Activated CD8-positive, alpha-beta T cell treated with anti-CD3 and anti-CD28 coated beads for 36 hours (primary cell): Measurements from ENCODE around the gene EXOC7. TPM values are rescaled to one million over a fixed set of nuclear protein-coding genes. Genes with fewer than 3 reads are reported as not detected.
A peak's percentile ranks its signal among the peaks of the same experiment; 100 is the strongest.

ENCODE experiments used
- ATAC-seq: fragments of 200-7000 bp; cut with Tn5 transposase; one replicate; pipeline ENCODE4 v1.10.0; 2021; ENCODE audit warnings: mild to moderate bottlenecking, moderate library complexity
- CTCF ChIA-PET: fragments of 350-600 bp; sonication (Branson Sonifier 250); formaldehyde crosslinking; loops from one replicate; lab custom pipeline; 2021; ENCODE audit warnings: antibody characterized with exemption; lab: Charles Lee
- POLR2A ChIA-PET: fragments of 350-600 bp; sonication (Branson Sonifier 250); formaldehyde crosslinking; loops from one replicate; lab custom pipeline; 2021; ENCODE audit warnings: antibody characterized with exemption; lab: Charles Lee
- DNase-seq: peaks from one replicate; pipeline ENCODE4 v3.0.0-alpha.2; 2020
- H3K27ac Mint-ChIP-seq: one replicate; pipeline ENCODE4 v1.8.0; 2021; ENCODE audit warnings: mild to moderate bottlenecking, mixed read lengths
- H3K27me3 Mint-ChIP-seq: one replicate; pipeline ENCODE4 v1.8.0; 2021; ENCODE audit warnings: mixed read lengths
- H3K36me3 Mint-ChIP-seq: one replicate; pipeline ENCODE4 v1.8.0; 2021; ENCODE audit warnings: low read depth, mixed read lengths
- H3K4me1 Mint-ChIP-seq: one replicate; pipeline ENCODE4 v1.8.0; 2021; ENCODE audit warnings: low read depth, mixed read lengths
- H3K4me3 Mint-ChIP-seq: one replicate; pipeline ENCODE4 v1.8.0; 2021; ENCODE audit warnings: mild to moderate bottlenecking, moderate library complexity, mixed read lengths
- H3K9me3 Mint-ChIP-seq: one replicate; pipeline ENCODE4 v1.8.0; 2021; ENCODE audit warnings: mixed read lengths
- CTCF ChIP-seq: fragments of 200-600 bp; IDR thresholded peaks from one replicate; pipeline ENCODE4 v1.8.0; 2022; ENCODE audit warnings: antibody characterized with exemption, mild to moderate bottlenecking
- intact Hi-C: fragments of 100-400 bp; cut with micrococcal nuclease; formaldehyde crosslinking; loops from one replicate; pipeline ENCODE4 v1.10.0; 2022
- total RNA-seq, 2 experiments: library from RNA; stranded (reverse); gene quantifications; one replicate each; pipeline ENCODE4 v1.2.3, GENCODE V29; 2021

EXOC7 gene
- total RNA-seq, 2 experiments from 2014 or later: 53.5 to 64.9 TPM

- TF ChIP-seq CTCF: no peak
- Mint-ChIP-seq H3K4me3 (peak within 1 kb of the TSS; percentile 72), H3K4me1 (peaks cover 57% of the 10 kb centered on the region), H3K36me3 (peaks cover 7% of the 10 kb centered on the region), H3K27me3 (peaks cover 1% of the 10 kb centered on the region), H3K9me3 (no peaks in the 10 kb centered on the region), H3K27ac (peak within 1 kb of the TSS; percentile 46)
- DNase-seq: peak; percentile 92
- intact Hi-C loops: loop anchor here (5.0 kb wide), 1 partner anchor 126 kb away; the partner anchor contains the start of gene UBALD2
- POLR2A ChIA-PET: interaction anchor here (0.6 to 7.3 kb wide), 12 partner anchors 11 to 138 kb away, joined by 3 to 56 read pairs (median 4); partner anchors contain the start of genes EXOC7 and UBALD2
- CTCF ChIA-PET: interaction anchor here (0.9 to 7.9 kb wide), 13 partner anchors 8 to 158 kb away, joined by 3 to 80 read pairs (median 5); no protein-coding TSS in a partner anchor
- peak; percentile 67 for ATAC-seq
Observed at GRCh38 chr17:76141212-76142038, 37.8 kb upstream of the EXOC7 start, which contains the start of gene FOXJ1. FOXJ1 (minus strand) TSS chr17:76141245; CDS start chr17:76140395, 850 bp downstream.

- Mint-ChIP-seq H3K27me3 (peaks cover 1% of the 10 kb centered on the region), H3K4me1 (peaks cover 51% of the 10 kb centered on the region), H3K9me3 (no peaks in the 10 kb centered on the region), H3K4me3 (peak overlapping the region; percentile 72), H3K27ac (peak overlapping the region; percentile 34), H3K36me3 (peaks cover 7% of the 10 kb centered on the region)
- POLR2A ChIA-PET: interaction anchor here (0.6 to 7.3 kb wide), 14 partner anchors 10 to 153 kb away, joined by 3 to 56 read pairs (median 3); partner anchors contain the start of genes EXOC7 and UBALD2
- intact Hi-C loops: loop anchor here (5.0 kb wide), 1 partner anchor 127 kb away; the partner anchor contains the start of gene UBALD2
- DNase-seq: no peak
- ATAC-seq: peak; percentile 6
- CTCF ChIA-PET: interaction anchor here (0.8 to 7.9 kb wide), 12 partner anchors 9 to 139 kb away, joined by 3 to 80 read pairs (median 5); no protein-coding TSS in a partner anchor
- no peak for TF ChIP-seq CTCF
Observed at GRCh38 chr17:76140661-76141211, 37.1 kb upstream of the EXOC7 start.

- ATAC-seq: peak; percentile 41
- intact Hi-C loops: loop anchor here (5.0 kb wide), 1 partner anchor 127 kb away; the partner anchor contains the start of gene UBALD2
Observed at GRCh38 chr17:76139801-76140660, 36.4 kb upstream of the EXOC7 start.

More at GRCh38 chr17:76139801-76140660, 36.4 kb upstream of the EXOC7 start:
- no peak for TF ChIP-seq CTCF
- peak overlapping the region; percentile 74 for H3K4me3 Mint-ChIP-seq
- no peaks in the 10 kb centered on the region for H3K9me3 Mint-ChIP-seq
- ChIA-PET POLR2A (interaction anchor here (0.6 to 7.3 kb wide), 9 partner anchors 37 to 154 kb away, joined by 3 to 56 read pairs (median 3); partner anchors contain the start of gene UBALD2), CTCF (interaction anchor here (0.8 to 7.9 kb wide), 10 partner anchors 9 to 140 kb away, joined by 3 to 80 read pairs (median 5); no protein-coding TSS in a partner anchor)
- H3K36me3 Mint-ChIP-seq: peaks cover 5% of the 10 kb centered on the region
- peak; percentile 76 for DNase-seq
- peak overlapping the region; percentile 71 for H3K27ac Mint-ChIP-seq
- H3K27me3 Mint-ChIP-seq: peaks cover 1% of the 10 kb centered on the region
- peaks cover 51% of the 10 kb centered on the region for H3K4me1 Mint-ChIP-seq
